Endothelial cell of umbilical vein (primary cell): ENCODE results near the gene TRIM65. TPM values are rescaled to one million over a fixed set of nuclear protein-coding genes. Genes with fewer than 3 reads are reported as not detected.

Experiments used
- BruUV-seq: library from RNA; stranded (reverse); fragments of 400-500 nt; replicated peaks from 2 replicates; lab custom pipeline; 2021; lab: Mats Ljungman, UMichigan
- CTCF ChIA-PET: fragments of 300-600, 350-600 bp; sonication (Branson Sonifier 250); formaldehyde crosslinking; loops from one replicate; lab custom pipeline; 2021; ENCODE audit warnings: antibody characterized with exemption, inconsistent platforms; lab: Charles Lee
- POLR2A ChIA-PET: fragments of 300-600, 350-600 bp; sonication (Branson Sonifier 250); formaldehyde crosslinking; loops from one replicate; lab custom pipeline; 2021; ENCODE audit warnings: antibody characterized with exemption, inconsistent platforms; lab: Charles Lee
- DNase-seq: peaks from one replicate; pipeline ENCODE4 v3.0.0-alpha.2; 2011; ENCODE audit warnings: low read depth, low spot score
- FAIRE-seq: peaks from 2 replicates; lab custom pipeline; 2011; peaks lifted over from hg19 to GRCh38; lab: Jason Lieb, UNC
- H2AFZ ChIP-seq: 2 replicates; pipeline ENCODE4 v1.6.0; 2012; ENCODE audit warnings: low read depth, low read length, control low read depth, inconsistent platforms
- H3K27ac ChIP-seq: 2 replicates; pipeline ENCODE4 v1.5.1; 2011; ENCODE audit warnings: low read depth, mild to moderate bottlenecking, control low read depth, low read length, moderate library complexity; ENCODE audit not compliant: insufficient read depth
- H3K27me3 ChIP-seq, 2 experiments: 2 replicates each; pipeline versions ENCODE4 v1.6.0 to v1.6.1; 2011; ENCODE audit warnings: low read length in 2 of 2, mixed read lengths in 1 of 2; ENCODE audit not compliant: control insufficient read depth in 2 of 2, insufficient read depth in 2 of 2
- H3K36me3 ChIP-seq, 2 experiments: 2 replicates in 1 of 2; 3 replicates in 1 of 2; pipeline ENCODE4 v1.5.1; 2011; ENCODE audit warnings: low read length in 2 of 2, mild to moderate bottlenecking in 1 of 2, moderate library complexity in 1 of 2; ENCODE audit not compliant: control insufficient read depth in 2 of 2, insufficient read depth in 2 of 2; ENCODE audit errors: extremely low read depth in 1 of 2
- H3K4me1 ChIP-seq: 3 replicates; pipeline ENCODE4 v1.5.1; 2011; ENCODE audit warnings: mild to moderate bottlenecking, low read length; ENCODE audit not compliant: control insufficient read depth, insufficient read depth; ENCODE audit errors: extremely low read depth
- H3K4me2 ChIP-seq: 2 replicates; pipeline ENCODE4 v1.6.1; 2011; ENCODE audit warnings: low read length, control low read depth, mixed read lengths; ENCODE audit not compliant: insufficient read depth
- H3K4me3 ChIP-seq, 3 experiments: fragments of 200-600 bp in 1 of 3; sonication (generic), shearing (Covaris generic) in 1 of 3; replicated peaks in 1 of 3; 2 replicates each; pipeline ENCODE4 v1.5.1; 2011 to 2016; ENCODE audit warnings: control low read depth in 3 of 3, low read length in 3 of 3, mild to moderate bottlenecking in 2 of 3, inconsistent platforms in 1 of 3, low read depth in 1 of 3, moderate library complexity in 1 of 3; ENCODE audit not compliant: insufficient read depth in 1 of 3
- H3K79me2 ChIP-seq: 2 replicates; pipeline ENCODE4 v1.6.0; 2012; ENCODE audit warnings: low read length, inconsistent platforms; ENCODE audit not compliant: control insufficient read depth, insufficient read depth
- H3K9ac ChIP-seq: replicated peaks from 2 replicates; pipeline ENCODE3; 2011; ENCODE audit warnings: low read length, control low read depth; ENCODE audit not compliant: insufficient read depth; ENCODE audit errors: extremely low read depth
- H3K9me1 ChIP-seq: replicated peaks from 3 replicates; pipeline ENCODE4 v1.6.0; 2011; ENCODE audit warnings: mild to moderate bottlenecking, low read length; ENCODE audit not compliant: control insufficient read depth, insufficient read depth; ENCODE audit errors: extremely low read depth
- H3K9me3 ChIP-seq: replicated peaks from 2 replicates; pipeline ENCODE4 v1.5.1; 2012; ENCODE audit warnings: low read length, inconsistent platforms; ENCODE audit not compliant: control insufficient read depth, insufficient read depth
- H4K20me1 ChIP-seq: replicated peaks from 2 replicates; pipeline ENCODE3; 2011; ENCODE audit warnings: mild to moderate bottlenecking, low read length; ENCODE audit not compliant: control insufficient read depth, insufficient read depth; ENCODE audit errors: extremely low read depth
- EZH2 ChIP-seq: IDR thresholded peaks from 2 replicates; pipeline ENCODE4 v1.6.1; 2012; ENCODE audit warnings: borderline replicate concordance, low read depth, mild to moderate bottlenecking, moderate library complexity, low read length, inconsistent platforms; ENCODE audit not compliant: severe bottlenecking
- FOS ChIP-seq: IDR thresholded peaks from 2 replicates; pipeline ENCODE4 v1.6.1; 2011; ENCODE audit warnings: mild to moderate bottlenecking, low read length, moderate library complexity, borderline replicate concordance; ENCODE audit not compliant: insufficient read depth
- GATA2 ChIP-seq: IDR thresholded peaks from 2 replicates; pipeline ENCODE4 v1.7.0; 2011; ENCODE audit warnings: low read depth, mild to moderate bottlenecking, moderate library complexity, mixed read lengths, low read length; ENCODE audit not compliant: insufficient read length, insufficient read depth
- JUN ChIP-seq: IDR thresholded peaks from 2 replicates; pipeline ENCODE4 v1.6.1; 2011; ENCODE audit warnings: borderline replicate concordance, low read depth; ENCODE audit not compliant: insufficient read length, insufficient read depth
- MYC ChIP-seq: IDR thresholded peaks from one replicate; pipeline ENCODE4 v1.6.1; 2011; ENCODE audit warnings: mild to moderate bottlenecking, low read depth, low read length
- POLR2A ChIP-seq: IDR thresholded peaks from 2 replicates; pipeline ENCODE4 v1.6.1; 2012; ENCODE audit warnings: low read depth, mild to moderate bottlenecking, control low read depth, low read length
- POLR2AphosphoS5 ChIP-seq: IDR thresholded peaks from 2 replicates; pipeline ENCODE4 v1.6.1; 2012; ENCODE audit warnings: low read depth, mild to moderate bottlenecking, control low read depth, low read length, moderate library complexity; ENCODE audit not compliant: insufficient read depth
- dilution Hi-C: fragments of 300-500 bp; cut with MboI; formaldehyde crosslinking; loops from one replicate; pipeline ENCODE4 v1.15.0; 2019; ENCODE audit warnings: low sequenced_read_pairs; ENCODE audit not compliant: extremely low pct_ligation_motif_present
- intact Hi-C: fragments of 100-400 bp; cut with micrococcal nuclease; formaldehyde crosslinking; loops from one replicate; pipeline ENCODE4 v1.10.0; 2022
- polyA plus RNA-seq, 4 experiments: library from polyadenylated mRNA; depleted of rRNA in 3 of 4; stranded (reverse) in 3 of 4; unstranded in 1 of 4; fragments of >200 nt; gene quantifications; 2 replicates each; pipeline versions ENCODE4 v1.2.1 to v1.2.3, GENCODE V29; 2011 to 2012; ENCODE audit warnings: missing spikeins in 1 of 4
- total RNA-seq: library from RNA; stranded (reverse); gene quantifications from 2 replicates; pipeline ENCODE4 v1.2.3, GENCODE V29; 2021
- TF ChIP-seq, protein P1 (sequence below), 2 donors: IDR thresholded peaks; 1 replicate in 1 of 2; 2 replicates in 1 of 2; pipeline ENCODE4 v1.5.1; 2011; ENCODE audit warnings: low read length in 2 of 2, mild to moderate bottlenecking in 2 of 2, moderate library complexity in 2 of 2, control low read depth in 1 of 2, inconsistent platforms in 1 of 2, low read depth in 1 of 2; ENCODE audit not compliant: insufficient read depth in 1 of 2; ENCODE audit errors: extremely low read depth in 1 of 2
- TF ChIP-seq, protein P2 (sequence below): IDR thresholded peaks from 2 replicates; pipeline ENCODE4 v1.6.1; 2011; ENCODE audit not compliant: insufficient read depth, insufficient read length

TRIM65 gene
- total and polyA plus RNA-seq, 2 donors (not counting 3 experiments of a cell fraction or from before 2014, with no cell fraction given), result 19.3 to 33.5 TPM

- H2AFZ ChIP-seq, result no peak overlapping the region
- FAIRE-seq (no peak), DNase-seq (no peak)
- H3K9ac ChIP-seq, result no peak overlapping the region
- no TSS peak for BruUV-seq
- H3K36me3 ChIP-seq, result no peaks in the 10 kb centered on the region
- ChIA-PET CTCF (interaction anchor here (0.9 to 1.5 kb wide), 4 partner anchors 29 to 90 kb away, joined by 3 to 4 read pairs (median 4); partner anchors contain the start of gene CDK3), POLR2A (no interaction called here)
- H3K9me1 ChIP-seq, result no peaks in the 10 kb centered on the region
- H4K20me1 ChIP-seq, result no peaks in the 10 kb centered on the region
- no peaks in the 10 kb centered on the region for H3K27me3 ChIP-seq
- no peaks in the 10 kb centered on the region for H3K9me3 ChIP-seq
- H3K79me2 ChIP-seq, result no peaks in the 10 kb centered on the region
- TF ChIP-seq JUN, result no peak
- TF ChIP-seq POLR2A, result no peak
- TF ChIP-seq, protein P1, sequence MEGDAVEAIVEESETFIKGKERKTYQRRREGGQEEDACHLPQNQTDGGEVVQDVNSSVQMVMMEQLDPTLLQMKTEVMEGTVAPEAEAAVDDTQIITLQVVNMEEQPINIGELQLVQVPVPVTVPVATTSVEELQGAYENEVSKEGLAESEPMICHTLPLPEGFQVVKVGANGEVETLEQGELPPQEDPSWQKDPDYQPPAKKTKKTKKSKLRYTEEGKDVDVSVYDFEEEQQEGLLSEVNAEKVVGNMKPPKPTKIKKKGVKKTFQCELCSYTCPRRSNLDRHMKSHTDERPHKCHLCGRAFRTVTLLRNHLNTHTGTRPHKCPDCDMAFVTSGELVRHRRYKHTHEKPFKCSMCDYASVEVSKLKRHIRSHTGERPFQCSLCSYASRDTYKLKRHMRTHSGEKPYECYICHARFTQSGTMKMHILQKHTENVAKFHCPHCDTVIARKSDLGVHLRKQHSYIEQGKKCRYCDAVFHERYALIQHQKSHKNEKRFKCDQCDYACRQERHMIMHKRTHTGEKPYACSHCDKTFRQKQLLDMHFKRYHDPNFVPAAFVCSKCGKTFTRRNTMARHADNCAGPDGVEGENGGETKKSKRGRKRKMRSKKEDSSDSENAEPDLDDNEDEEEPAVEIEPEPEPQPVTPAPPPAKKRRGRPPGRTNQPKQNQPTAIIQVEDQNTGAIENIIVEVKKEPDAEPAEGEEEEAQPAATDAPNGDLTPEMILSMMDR (IDR thresholded peaks at IDR 0.05; ENCODE audit: extremely low read depth in 1 of 2, insufficient read depth in 1 of 2, low read depth in 1 of 2, low read length in 2 of 2), result no peak
- TF ChIP-seq MYC, result no peak
- TF ChIP-seq EZH2, result no peak
- no peak for TF ChIP-seq POLR2AphosphoS5
- TF ChIP-seq GATA2, result no peak
- TF ChIP-seq, protein P2, sequence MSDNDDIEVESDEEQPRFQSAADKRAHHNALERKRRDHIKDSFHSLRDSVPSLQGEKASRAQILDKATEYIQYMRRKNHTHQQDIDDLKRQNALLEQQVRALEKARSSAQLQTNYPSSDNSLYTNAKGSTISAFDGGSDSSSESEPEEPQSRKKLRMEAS, result no peak
- TF ChIP-seq FOS, result no peak
- intact Hi-C loops, result no loop called here
- no peak overlapping the region for H3K4me2 ChIP-seq
- H3K27ac ChIP-seq, result no peak overlapping the region
- H3K4me3 ChIP-seq, result no peak overlapping the region
- dilution Hi-C loops, result no loop called here
- H3K4me1 ChIP-seq, result no peaks in the 10 kb centered on the region
Measured at GRCh38 chr17:75910699-75911098, 13.9 kb upstream of the TRIM65 start.
